Measurements from ENCODE around the gene PTF1A.

- no peak for TF ChIP-seq CTBP1 (IDR thresholded peaks at IDR 0.05; ENCODE audit: borderline replicate concordance)
- TF ChIP-seq SP1 (IDR thresholded peaks at IDR 0.05): no peak
- no peak for TF ChIP-seq NFRKB (IDR thresholded peaks at IDR 0.05)
- TF ChIP-seq LEF1 (IDR thresholded peaks at IDR 0.05; ENCODE audit: borderline replicate concordance): no peak
- TF ChIP-seq PKNOX1 (IDR thresholded peaks at IDR 0.05): no peak
- TF ChIP-seq ARNT (IDR thresholded peaks at IDR 0.05): no peak
- TF ChIP-seq FOXM1 (IDR thresholded peaks at IDR 0.05; ENCODE audit: borderline replicate concordance): no peak
- no peak for TF ChIP-seq HDGF (IDR thresholded peaks at IDR 0.05; ENCODE audit: borderline replicate concordance)
- no peak for TF ChIP-seq FOXK2 (IDR thresholded peaks at IDR 0.05)
These were observed 45.9 kb downstream of the PTF1A start for GRCh38 chr10:23238015-23238414.

All from HEK293T (cell line).